ENCODE measurements around the gene SUPT6H.

- TF ChIP-seq NR2C2 (CRISPR knock-in tag; IDR thresholded peaks at IDR 0.05) (no peak), NR2C2 (tag; IDR thresholded peaks at IDR 0.05) (no peak), NELFE (IDR thresholded peaks at IDR 0.05; ENCODE audit: insufficient read depth, insufficient read length) (no peak), KDM1A (IDR thresholded peaks at IDR 0.05) (no peak), CEBPB (tag; IDR thresholded peaks at IDR 0.05) (no peak), SIN3A (IDR thresholded peaks at IDR 0.05; ENCODE audit: borderline replicate concordance in 2 of 2, control insufficient read depth in 1 of 2, low read depth in 2 of 2, low read length in 2 of 2) (no peak), FOXA1 (IDR thresholded peaks at IDR 0.05; ENCODE audit: borderline replicate concordance) (no peak)
- TF ChIP-seq, protein P1, sequence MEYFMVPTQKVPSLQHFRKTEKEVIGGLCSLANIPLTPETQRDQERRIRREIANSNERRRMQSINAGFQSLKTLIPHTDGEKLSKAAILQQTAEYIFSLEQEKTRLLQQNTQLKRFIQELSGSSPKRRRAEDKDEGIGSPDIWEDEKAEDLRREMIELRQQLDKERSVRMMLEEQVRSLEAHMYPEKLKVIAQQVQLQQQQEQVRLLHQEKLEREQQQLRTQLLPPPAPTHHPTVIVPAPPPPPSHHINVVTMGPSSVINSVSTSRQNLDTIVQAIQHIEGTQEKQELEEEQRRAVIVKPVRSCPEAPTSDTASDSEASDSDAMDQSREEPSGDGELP (CRISPR knock-in tag; IDR thresholded peaks at IDR 0.05; ENCODE audit: borderline replicate concordance): no peak
Measured at GRCh38 chr17:28618464-28618863, 43.5 kb upstream of the SUPT6H start.

Measured in K562 (cell line).